H1 (cell line): Measurements from ENCODE around the gene IFNAR2. TPM values are rescaled to one million over a fixed set of nuclear protein-coding genes. Genes with fewer than 3 reads are reported as not detected.

Experiments
- ATF3 ChIP-seq: IDR thresholded peaks from 2 replicates; pipeline ENCODE4 v1.6.1; 2011; ENCODE audit warnings: low read depth, mild to moderate bottlenecking, low read length; ENCODE audit not compliant: insufficient read depth
- CHD7 ChIP-seq: fragments of 300-600 bp; sonication (generic); IDR thresholded peaks from 2 replicates; pipeline ENCODE4 v1.7.1; 2012; ENCODE audit warnings: low read length, moderate library complexity, mild to moderate bottlenecking, inconsistent platforms; ENCODE audit not compliant: insufficient replicate concordance
- CTCF ChIP-seq, 3 experiments: IDR thresholded peaks; 1 replicate in 2 of 3; 2 replicates in 1 of 3; pipeline versions ENCODE4 v1.5.1 to v1.6.1; 2011; ENCODE audit warnings: low read length in 3 of 3, mild to moderate bottlenecking in 3 of 3, inconsistent platforms in 2 of 3, low read depth in 1 of 3, moderate library complexity in 1 of 3; ENCODE audit not compliant: insufficient read depth in 1 of 3; ENCODE audit errors: control extremely low read depth in 1 of 3
- JUN ChIP-seq: IDR thresholded peaks from 2 replicates; pipeline ENCODE4 v1.6.1; 2011; ENCODE audit warnings: low read depth, mild to moderate bottlenecking, improper control_type of control experiment, low read length
- RFX5 ChIP-seq: IDR thresholded peaks from 2 replicates; pipeline ENCODE4 v1.6.1; 2011; ENCODE audit warnings: low read depth, low read length, improper control_type of control experiment, borderline replicate concordance
- USF2 ChIP-seq: IDR thresholded peaks from 2 replicates; pipeline ENCODE4 v1.6.1; 2011; ENCODE audit warnings: low read length, improper control_type of control experiment
- polyA plus RNA-seq, 7 experiments: library from polyadenylated mRNA; depleted of rRNA in 3 of 7; stranded (reverse) in 5 of 7; unstranded in 2 of 7; fragments of >200 nt in 5 of 7; fragments of 200-250 nt in 2 of 7; gene quantifications; 1 replicate in 5 of 7; 2 replicates in 1 of 7; 4 replicates in 1 of 7; pipeline versions ENCODE4 v1.2.1 to v1.2.3, GENCODE V29; 2011 to 2013; ENCODE audit warnings: missing spikeins in 2 of 7, mixed read lengths in 2 of 7
- total RNA-seq: library from RNA; stranded (reverse); fragmentation: NEBNext Ultra II Directional; extraction: Animal tissue kit (Norgen Biotek cat#: 25700); gene quantifications from 2 replicates; pipeline ENCODE4 v1.2.1, GENCODE V29; 2021

Gene IFNAR2
- total and polyA plus RNA-seq, 2 of the 8 experiments (the other 6 are each of a cell fraction or from before 2014, with no cell fraction given): 12.2 to 16.1 TPM

- TF ChIP-seq CHD7 (no peak), JUN (no peak), CTCF (IDR thresholded peaks at IDR 0.05; ENCODE audit: control extremely low read depth in 1 of 3, insufficient read depth in 1 of 3, low read depth in 1 of 3, low read length in 3 of 3) (no peak), RFX5 (no peak), ATF3 (no peak), USF2 (no peak)
Measured at GRCh38 chr21:33219300-33219699, 10.4 kb upstream of the IFNAR2 start (continued).
